Amniotic epithelial cell (primary cell): ENCODE data around the gene IFNL3.
A peak's percentile ranks its signal among the peaks of the same experiment; 100 is the strongest.
"Not testable (repeated sequence)": the region's sequence is repeated elsewhere in the genome, so short reads cannot be mapped to it uniquely, and the experiment has no call there.

Source experiments
- DNase-seq: peaks from one replicate; pipeline ENCODE4 v3.0.0-alpha.2; 2010; ENCODE audit warnings: low read depth

The IFNL3 gene

DNA sequence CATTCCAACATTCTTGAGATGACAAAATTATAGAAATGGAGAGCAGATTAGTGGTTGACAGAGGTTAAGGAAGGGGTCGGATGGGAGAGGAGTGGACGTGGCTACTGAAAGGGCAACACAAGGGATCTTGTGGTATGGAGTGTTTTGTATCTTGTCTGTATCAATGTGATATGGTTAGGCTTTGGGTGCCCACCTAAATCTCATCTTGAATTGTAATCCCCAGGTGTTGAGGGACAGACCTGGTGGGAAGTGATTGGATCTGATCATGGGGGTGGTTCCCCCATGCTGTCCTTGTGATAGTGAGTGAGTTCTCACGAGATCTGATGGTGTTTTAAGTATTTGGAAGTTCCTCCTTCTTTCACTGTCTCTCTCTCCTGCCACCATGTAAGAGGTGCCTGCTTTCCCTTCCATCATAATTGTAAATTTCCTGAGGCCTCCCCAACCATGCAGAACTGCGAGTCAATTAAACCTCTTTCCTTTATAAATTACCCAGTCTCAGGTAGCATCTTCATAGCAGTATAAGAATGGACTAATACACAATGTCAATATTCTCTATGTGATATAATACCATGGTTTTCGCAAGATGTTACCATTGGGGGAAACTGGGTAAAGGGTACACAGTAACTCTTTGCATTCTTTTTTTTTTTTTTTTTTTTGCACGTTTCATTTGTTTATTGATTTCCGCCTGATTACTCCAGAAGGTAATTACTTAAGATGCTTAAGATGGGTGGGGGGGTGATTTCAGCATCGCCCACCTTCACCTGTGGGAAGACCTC, 8.8 kb upstream of the IFNL3 start:
- DNase-seq = no peak

DNA sequence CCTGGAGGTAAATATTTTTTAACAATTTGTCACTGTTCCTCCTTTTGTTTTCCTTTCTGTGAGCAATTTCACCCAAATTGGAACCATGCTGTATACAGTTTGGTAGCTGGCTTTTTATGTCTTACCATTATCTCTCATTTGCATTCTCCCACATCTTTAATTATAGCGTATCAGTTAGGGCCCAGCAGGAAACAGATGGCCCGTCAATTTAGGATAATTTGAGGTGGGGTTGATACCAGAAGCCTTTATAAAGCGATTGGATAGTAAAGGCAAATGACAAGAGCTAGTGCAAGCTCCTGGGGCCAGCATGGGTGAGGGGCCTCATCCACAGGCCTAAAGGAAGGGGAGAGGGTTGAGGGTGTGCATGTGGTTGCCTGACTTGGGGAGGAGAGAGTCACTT, 7.7 kb upstream of the IFNL3 start:
- DNase-seq = no peak

DNA sequence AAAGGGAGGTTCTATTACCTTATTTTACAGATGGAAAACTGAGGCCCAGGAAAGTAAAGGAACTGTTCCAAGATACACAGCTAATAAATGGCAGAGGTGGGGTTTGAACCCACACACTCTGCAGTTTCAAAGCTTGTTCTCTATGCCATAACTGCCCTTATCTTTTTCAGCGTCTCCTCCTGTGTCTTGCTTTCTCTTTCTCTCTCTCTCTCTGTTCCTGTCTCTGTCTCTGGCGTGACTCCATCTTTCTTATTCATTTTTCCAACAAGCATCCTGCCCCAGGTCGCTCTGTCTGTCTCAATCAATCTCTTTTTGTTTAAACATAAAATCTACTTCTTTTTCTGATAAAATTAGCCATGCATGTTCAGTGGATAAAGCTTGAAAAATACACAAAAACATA, 7.0 kb upstream of the IFNL3 start:
- DNase-seq = no peak

DNA sequence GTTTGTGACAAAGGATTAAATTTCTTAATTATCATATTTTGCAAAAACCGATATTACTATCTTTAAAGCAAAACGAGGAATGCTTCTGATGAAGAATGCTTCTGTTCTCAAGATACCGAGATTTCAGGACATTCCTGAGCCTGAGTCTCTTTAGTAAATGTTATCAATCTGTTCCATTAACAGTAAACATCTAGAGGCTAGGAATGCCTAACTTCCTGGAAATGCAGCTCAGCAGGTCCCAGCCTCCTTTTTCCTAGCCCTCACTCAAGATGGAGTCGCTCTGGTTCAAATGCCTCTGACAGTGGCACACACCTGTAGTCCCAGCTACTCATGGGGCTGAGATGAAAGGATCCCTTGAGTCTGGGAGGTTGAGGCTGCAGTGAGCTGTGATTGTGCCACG, 6.3 kb upstream of the IFNL3 start:
- DNase-seq = no peak

DNA sequence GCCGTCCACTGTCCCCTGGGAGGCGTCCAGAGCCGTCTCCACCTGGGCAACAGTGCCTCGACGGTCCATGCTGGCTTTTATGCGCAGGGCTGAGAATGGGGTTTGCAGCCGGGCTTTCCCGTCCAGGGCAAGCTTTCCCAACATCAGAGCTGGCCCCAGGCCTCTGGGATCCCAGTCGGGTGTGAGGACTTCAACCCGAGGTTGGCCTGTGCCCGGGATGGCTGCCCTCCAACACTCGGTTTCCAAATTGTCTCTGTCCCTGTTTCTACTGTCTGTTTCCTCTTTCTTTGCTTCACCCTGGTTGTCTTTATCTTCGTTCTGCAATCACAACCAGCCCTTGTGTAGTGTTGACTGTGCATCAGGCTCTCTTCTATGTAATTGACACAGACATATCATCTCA, 4.0 kb upstream of the IFNL3 start, which contains the start of gene IFNL4:
Gene IFNL4 (minus strand): TSS at position 51 of the 400 bp plus-strand sequence.
- DNase-seq = no peak

DNA sequence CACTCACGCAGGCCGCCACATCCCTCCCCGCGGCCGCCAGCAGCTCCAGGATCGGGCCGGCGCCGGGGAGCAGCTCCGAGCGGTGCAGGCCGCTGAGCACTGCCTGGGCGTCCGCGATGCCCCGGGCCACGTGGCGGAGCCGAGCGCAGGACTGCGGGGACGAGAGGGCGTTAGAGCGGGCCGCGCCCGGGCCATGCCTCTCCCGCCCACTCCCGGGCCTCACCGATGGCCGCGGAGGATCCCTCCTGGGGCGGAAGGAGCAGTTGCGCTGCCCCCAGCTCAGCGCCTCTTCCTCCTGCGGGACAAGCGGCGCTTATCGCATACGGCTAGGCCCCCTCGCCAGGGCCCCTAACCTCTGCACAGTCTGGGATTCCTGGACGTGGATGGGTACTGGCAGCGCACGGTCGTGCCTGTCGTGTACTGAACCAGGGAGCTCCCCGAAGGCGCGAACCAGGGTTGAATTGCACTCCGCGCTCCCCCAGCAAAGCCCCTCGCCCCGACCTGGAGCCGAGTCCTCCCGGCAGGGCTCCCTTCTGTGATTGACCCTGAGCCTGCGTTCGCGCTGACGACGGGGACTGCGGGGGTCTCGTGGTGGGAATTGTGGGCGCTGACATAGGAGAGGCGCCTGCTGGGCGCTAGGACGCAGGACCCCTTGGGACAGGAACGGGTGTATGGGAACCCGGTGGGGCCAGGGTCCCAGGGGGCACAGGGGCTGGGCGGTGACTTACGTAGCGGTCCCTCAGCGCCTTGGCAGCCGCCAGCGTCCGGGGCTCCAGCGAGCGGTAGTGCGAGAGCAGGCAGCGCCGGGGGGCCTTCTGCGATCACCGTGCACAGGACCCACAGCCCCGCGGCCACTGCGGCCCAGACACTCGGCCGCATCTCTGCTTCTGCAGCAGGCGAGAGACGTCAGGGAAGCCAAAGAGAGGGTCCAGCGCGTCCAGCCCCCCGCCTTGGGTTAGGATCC, 3.2 kb upstream of the IFNL3 start:
- no peak for DNase-seq

DNA sequence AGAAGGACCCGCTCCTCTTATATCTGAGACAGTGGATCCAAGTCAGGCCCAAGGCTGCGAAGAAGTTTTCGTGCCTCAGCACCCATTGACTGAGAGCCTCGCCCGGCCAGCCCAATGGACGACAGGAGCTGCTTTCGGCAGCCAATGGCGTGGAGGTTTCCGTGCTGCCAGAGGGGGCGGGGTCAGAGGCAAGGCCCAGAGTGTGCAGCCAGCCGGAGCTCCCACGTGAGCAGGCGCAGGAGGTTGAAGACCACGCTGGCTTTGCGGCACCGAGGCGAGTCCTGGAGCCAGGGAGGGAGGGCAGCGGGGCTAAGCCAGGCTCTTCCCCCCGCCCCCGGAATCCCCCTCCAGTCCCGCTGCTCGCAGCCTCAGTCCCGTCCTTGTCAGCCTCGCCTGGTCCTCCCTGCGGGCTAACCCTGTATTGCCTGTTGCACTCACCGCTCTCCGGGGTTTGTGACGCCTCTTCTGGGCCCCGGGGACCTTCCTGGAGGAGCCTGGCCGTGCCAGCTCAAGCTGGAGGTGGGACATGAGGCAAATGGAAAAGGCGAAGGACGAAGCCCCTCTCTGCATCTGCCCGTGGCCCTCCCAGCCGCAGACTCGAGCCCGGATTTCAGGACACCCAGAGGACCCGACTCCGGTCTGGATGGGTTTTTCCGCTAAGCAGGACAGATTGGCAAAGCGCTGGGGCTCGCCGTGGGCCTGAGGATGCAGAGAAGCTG, 2.3 kb upstream of the IFNL3 start:
- no peak for DNase-seq

DNA sequence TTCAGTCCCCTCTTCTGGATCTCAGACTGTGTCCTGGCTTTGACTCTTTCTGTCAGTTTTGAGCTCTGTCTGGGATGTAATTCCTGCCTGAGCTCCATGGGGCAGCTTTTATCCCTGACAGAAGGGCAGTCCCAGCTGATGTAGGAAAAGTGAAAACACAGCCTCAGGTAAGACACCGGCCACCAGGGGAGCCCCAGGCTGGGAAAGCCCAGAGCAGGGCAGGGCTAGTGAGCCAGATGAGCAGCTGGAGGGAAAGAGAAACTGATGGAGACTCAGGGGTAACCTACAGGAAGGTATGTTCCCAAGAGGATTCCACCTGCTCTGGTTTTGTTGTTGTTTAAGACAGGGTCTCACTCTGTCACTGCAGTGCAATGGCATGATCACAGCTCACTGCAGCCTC, 360 bp upstream of the IFNL3 start:
- not testable (repeated sequence) for DNase-seq

DNA sequence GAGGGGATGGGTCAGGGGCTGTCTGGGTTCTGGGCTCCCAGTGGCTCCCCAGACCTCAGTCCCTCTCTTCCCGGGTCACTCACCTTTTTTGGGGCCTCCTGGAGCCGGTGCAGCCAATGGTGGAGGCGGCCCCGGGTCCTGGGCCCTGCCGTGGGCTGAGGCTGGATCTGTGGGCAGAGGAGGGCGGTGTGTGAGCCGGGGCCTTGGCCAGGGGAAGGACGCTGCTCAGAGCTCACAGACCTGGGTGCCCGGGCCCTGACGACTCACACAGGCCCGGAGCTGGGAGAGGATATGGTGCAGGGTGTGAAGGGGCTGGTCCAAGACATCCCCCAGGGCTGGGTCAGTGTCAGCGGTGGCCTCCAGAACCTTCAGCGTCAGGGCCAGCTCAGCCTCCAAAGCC, 1.1 kb downstream of the IFNL3 start:
- not testable (repeated sequence) for DNase-seq

DNA sequence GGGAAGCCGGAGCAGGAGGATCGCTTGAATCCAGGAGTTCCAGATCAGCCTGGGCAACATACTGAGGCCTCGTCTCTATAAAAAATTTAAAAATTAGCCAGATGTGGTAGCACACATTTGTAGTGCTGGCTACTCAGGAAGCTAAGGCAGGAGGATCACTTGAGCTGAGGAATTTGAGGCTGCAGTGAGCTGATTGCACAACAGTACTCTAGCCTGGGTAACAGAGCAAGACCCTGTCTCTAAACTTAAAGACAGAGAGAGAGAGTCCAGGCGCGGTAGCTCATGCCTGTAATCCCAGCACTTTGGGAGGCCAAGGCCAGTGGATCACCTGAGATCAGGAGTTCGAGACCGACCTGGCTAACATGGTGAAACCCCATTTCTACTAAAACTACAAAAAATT, 4.4 kb downstream of the IFNL3 start:
- DNase-seq = no peak

DNA sequence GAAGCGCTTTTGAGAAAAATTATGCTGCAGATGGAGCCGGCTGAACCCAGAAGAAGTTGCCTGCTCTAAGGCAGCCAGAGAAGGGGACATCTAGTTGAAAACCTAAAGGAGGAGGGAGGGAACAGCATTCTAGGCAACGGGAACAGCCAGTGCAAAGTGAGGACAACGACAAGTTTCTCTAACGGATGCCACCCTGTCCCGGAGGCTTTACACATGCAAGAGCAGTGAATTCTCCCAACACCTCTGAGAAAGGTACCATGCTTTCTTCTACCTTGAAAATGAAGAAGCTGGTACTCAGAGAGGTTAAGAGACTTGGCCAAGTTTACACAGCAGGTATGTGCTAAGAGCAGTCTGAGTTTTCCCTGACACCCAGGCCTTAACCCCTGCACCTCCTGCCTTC, 5.9 kb downstream of the IFNL3 start:
- no peak for DNase-seq

DNA sequence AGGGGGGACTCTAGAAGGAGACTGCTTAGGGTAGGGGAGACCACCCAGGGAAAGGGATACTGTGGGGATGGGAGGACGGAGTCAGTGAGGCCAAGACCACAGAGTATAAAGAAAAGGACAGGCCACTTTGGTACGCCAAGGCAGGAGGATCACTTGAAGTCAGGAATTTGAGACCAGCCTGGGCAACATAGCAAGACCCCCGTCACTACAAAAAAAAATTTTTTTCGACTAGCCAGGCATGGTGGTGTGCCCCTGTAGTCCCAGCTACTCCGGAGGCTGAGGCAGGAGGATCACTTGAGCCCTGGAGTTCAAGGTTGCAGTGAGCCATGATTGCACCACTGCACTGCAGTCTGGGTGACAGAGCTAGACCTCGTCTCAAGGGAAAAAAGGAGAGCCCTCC, 6.6 kb downstream of the IFNL3 start:
- DNase-seq = no peak

DNA sequence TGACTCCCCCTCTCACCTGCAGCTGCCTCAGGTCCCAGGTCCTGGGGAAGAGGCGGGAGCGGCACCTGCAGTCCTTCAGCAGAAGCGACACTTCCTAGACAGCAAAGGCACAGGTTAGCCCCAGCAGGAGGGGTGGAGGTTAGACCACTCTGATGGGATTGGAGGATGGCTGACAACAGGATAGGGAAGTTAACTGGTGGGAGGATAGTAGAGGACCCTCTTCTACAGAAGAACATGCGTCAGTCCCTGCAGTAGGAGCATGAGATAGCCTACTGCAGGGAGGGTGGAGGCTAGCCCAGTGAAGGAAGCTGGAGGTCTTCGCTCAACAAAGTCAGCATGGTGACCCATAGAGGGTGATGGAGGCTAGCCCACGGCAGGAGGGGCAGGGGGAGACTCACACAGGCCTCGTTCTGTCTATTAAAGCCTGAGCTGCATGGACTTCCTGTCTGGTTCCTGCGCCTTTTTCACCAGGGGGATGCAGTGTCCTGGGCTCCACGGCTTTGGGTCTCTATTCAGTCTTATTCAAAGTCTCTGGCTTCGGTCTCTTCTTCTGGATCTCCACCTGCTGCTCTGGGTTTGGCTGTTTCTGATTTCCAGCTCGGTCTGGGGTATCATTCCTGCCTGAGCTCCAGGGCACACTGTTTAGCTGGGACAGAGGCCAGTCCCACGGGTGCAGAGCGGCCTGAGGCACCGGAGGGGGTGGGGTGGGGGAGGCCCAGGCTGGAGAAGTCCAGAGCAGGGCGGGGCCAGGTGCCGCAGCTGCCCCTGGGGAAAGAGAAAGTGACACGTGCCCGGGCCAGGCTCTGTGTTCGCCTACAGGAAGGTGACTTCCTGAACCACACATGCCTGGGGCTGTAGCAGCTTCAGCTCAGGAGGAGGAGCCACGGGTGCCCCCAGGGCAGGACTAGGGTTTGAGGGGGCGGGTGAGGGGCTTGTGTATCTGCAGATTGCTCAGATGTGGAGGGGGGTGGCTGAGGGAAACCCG, 7.3 kb downstream of the IFNL3 start:
- no peak for DNase-seq

DNA sequence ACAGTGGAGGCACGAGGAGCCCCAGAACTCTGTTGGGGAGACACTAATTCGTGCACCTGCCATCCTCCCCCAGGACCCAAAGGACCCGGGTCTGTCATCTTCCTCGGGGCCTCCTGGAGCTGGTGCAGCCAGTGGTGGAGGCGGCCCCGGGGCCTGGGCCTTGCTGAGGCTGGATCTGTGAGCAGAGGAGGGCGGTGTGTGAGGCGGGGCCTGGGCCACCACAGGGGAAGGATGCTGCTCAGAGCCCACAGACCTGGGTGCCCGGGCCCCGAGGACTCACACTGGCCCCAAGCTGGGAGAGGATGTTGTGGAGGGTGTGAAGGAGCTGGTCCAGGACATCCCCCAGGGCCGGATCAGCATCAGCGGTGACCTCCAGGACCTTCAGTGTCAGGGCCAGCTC, 8.3 kb downstream of the IFNL3 start:
- DNase-seq = no peak

DNA sequence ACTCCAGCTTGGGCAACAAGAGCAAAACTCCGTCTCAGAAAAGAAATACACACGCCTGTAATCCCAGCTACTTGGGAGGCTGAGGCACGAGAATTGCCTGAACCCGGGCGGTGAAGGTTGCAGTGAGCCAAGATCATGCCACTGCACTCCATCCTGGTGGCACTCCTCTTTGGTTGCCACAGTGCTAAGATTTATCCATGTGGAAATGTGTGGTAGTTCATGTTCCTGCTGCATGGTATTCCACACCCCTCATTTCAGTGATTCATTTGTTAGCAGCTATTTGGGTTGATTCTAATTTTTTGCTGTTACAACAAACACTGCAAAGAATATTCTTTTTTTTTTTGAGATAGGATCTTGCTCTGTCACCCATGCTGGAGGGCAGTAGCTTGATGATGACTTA, 12.1 kb downstream of the IFNL3 start:
- DNase-seq = no peak

DNA sequence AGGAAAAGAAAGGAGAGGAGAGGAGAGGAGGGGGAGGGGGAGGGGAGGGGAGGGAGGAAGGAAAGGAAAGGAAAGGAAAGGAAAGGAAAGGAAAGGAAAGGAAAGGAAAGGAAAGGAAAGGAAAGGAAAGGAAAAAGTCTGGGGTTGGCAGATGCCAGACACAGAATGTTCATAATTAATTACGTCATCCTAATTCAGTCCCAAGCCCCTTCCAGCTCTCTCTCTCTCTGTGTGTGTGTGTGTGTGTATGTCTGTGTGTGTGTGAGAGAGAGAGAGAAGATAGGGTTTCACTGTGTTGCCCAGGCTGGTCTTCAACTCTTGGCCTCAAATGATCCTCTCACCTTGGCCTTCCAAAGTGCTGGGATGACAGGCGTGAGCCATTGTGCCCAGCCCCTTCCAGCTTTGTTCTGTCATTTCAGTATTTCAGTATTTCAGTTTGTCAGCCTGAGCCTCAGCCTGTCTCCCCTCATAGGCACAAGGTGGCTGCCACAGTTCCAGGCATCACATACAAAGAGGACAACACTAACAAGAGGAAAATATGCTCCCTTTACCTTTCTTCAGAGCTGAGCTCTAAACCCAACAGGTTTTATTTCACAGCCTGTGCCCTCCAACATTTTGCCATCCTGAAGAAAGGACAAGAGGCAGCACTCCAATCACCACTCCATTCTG, 14.6 kb downstream of the IFNL3 start:
- DNase-seq = no peak

DNA sequence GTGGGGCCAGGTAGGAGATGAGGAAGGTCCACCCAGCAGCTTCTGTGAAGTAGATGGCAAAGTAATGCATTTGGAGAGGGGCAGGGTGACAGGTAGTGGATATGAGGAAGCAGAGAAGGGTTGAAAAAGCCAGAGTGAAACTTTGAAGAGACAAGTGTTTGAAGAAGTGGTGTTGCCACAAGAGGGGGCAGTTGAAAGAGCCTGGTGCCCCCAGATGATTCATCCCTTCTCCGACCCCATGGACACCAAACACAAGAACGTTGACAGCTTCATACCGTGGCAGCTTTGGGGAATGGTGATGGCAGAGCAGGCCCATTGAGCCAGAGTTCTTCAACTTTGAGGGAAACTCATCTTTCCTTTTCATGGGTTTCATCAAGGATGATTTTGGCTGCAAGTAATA, 19.9 kb downstream of the IFNL3 start:
- DNase-seq = no peak

DNA sequence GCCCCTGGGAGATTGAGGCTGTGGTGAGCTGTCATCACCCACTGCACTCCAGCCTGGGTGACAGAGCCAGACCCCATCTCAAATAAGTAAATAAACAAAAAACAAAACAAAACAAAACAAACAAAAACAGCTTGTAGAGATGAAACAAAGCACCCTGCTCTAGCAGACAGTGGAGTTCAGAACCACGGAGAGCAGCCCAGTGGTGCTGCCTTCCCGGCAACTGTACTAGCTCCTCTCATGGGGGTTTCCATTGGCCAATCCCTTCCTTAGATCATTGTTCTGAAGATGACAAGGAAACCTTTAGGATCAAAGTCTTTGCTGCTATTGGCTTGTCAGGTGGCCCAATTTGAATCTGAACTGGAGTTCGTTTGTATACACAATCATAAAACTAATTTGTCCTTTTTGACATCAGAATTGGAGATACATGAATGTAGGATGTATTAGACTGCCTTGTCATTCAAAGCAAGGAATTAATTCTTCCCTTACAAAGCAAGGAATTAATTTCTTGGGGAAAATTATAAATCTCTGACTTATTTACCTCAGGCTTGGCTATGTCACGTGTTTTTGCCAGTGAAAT, 21.0 kb downstream of the IFNL3 start:
- peak; percentile 55 for DNase-seq

DNA sequence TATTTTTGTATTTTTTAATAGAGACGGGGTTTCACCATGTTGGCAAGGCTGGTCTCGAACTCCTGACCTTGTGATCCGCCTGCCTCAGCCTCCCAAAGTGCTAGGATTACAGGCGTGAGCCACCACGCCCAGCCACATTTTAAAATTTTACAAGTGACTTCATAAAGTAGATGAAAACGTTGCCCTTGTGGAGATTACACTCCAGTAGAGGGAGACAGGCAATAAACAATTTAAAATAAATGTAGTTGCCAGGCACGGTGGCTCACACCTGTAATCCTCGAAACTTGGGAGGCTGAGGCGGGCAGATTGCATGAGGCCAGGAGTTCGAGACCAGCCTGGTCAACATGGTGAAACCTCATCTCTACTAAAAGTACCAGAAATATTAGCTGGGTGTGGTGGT, 25.7 kb downstream of the IFNL3 start:
- DNase-seq = not testable (repeated sequence)

DNA sequence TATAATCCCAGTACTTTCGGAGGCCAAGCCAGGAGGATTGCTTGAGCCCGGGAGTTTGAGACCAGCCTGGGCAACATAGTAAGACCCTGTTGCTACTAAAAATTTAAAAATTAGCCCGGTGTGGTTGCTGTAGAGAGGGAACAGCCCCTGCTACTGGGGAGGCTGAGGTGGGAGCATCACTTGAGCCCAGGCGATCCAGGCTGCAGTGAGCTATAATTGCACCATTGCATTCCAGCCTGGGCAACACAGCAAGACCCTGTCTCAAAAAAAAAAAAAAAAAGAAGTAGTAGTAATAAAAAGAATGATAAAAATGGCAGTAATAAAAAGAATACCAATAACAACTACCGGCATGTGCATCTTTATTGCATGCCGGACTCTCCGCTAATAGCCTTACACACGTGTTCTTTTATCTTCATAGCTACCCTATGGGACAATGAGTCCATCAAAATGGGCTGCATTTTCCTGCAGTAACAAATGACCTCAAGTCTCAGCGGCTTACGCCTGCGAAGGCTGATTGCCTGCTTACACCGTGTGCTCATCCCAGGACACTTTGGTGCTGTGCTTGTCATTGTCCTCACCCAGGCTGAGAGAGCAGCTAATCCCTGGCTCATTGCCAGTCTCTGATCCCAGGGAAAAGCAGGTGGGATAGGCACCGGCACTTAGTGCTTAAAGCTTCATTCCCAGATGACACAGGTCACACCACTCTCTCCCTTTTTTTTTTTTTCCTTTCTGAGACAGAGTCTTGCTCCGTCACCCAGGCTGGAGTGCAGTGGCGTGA, 26.4 kb downstream of the IFNL3 start:
- DNase-seq = no peak
